Keratinocyte (primary cell): ENCODE data around the gene THSD7B. TPM values are rescaled to one million over a fixed set of nuclear protein-coding genes. Genes with fewer than 3 reads are reported as not detected.

ENCODE experiments used
- DNase-seq: peaks from one replicate; pipeline ENCODE4 v3.0.0-alpha.2; 2011; ENCODE audit warnings: low read depth, missing footprints, low spot score
- FAIRE-seq: peaks from 2 replicates; lab custom pipeline; 2011; peaks lifted over from hg19 to GRCh38; lab: Jason Lieb, UNC
- H2AFZ ChIP-seq: 2 replicates; pipeline ENCODE4 v1.6.0; 2012; ENCODE audit warnings: low read length, control low read depth, inconsistent platforms; ENCODE audit not compliant: control insufficient read depth
- H3K27ac ChIP-seq: 2 replicates; pipeline ENCODE4 v1.5.1; 2011; ENCODE audit warnings: low read length; ENCODE audit not compliant: control insufficient read depth, insufficient read depth
- H3K27me3 ChIP-seq: 3 replicates; pipeline ENCODE4 v1.6.0; 2011; ENCODE audit warnings: low read length; ENCODE audit not compliant: control insufficient read depth, insufficient read depth; ENCODE audit errors: extremely low read depth
- H3K36me3 ChIP-seq, 2 experiments: 2 replicates in 1 of 2; 3 replicates in 1 of 2; pipeline ENCODE4 v1.5.1; 2011; ENCODE audit warnings: low read length in 2 of 2, mild to moderate bottlenecking in 1 of 2; ENCODE audit not compliant: control insufficient read depth in 2 of 2, insufficient read depth in 2 of 2; ENCODE audit errors: extremely low read depth in 1 of 2
- H3K4me1 ChIP-seq: 3 replicates; pipeline ENCODE4 v1.5.1; 2011; ENCODE audit warnings: low read length; ENCODE audit not compliant: control insufficient read depth, insufficient read depth; ENCODE audit errors: extremely low read depth
- H3K4me2 ChIP-seq: 3 replicates; pipeline ENCODE4 v1.6.0; 2011; ENCODE audit warnings: low read depth, low read length; ENCODE audit not compliant: control insufficient read depth, insufficient read depth; ENCODE audit errors: extremely low read depth
- H3K4me3 ChIP-seq, 3 experiments: fragments of 200-600 bp in 1 of 3; sonication (generic) in 1 of 3; 2 replicates in 2 of 3; 3 replicates in 1 of 3; pipeline ENCODE4 v1.5.1; 2011 to 2016; ENCODE audit warnings: low read length in 3 of 3, mild to moderate bottlenecking in 3 of 3, control low read depth in 2 of 3, inconsistent platforms in 1 of 3, low read depth in 1 of 3, mixed read lengths in 1 of 3, mixed run types in 1 of 3, moderate library complexity in 1 of 3; ENCODE audit not compliant: control insufficient read depth in 2 of 3, insufficient read depth in 2 of 3; ENCODE audit errors: extremely low read depth in 1 of 3
- H3K79me2 ChIP-seq: 2 replicates; pipeline ENCODE4 v1.6.0; 2012; ENCODE audit warnings: low read length; ENCODE audit not compliant: control insufficient read depth, insufficient read depth
- H3K9ac ChIP-seq: 3 replicates; pipeline ENCODE4 v1.6.0; 2011; ENCODE audit warnings: low read length; ENCODE audit not compliant: control insufficient read depth, insufficient read depth; ENCODE audit errors: extremely low read depth
- H3K9me1 ChIP-seq: 3 replicates; pipeline ENCODE4 v1.6.0; 2011; ENCODE audit warnings: low read length; ENCODE audit not compliant: control insufficient read depth, insufficient read depth; ENCODE audit errors: extremely low read depth
- H3K9me3 ChIP-seq: 2 replicates; pipeline ENCODE4 v1.5.1; 2012; ENCODE audit warnings: low read depth, low read length; ENCODE audit not compliant: control insufficient read depth
- H4K20me1 ChIP-seq: 3 replicates; pipeline ENCODE4 v1.6.0; 2011; ENCODE audit warnings: low read length; ENCODE audit not compliant: control insufficient read depth, insufficient read depth; ENCODE audit errors: extremely low read depth
- EZH2 ChIP-seq: IDR thresholded peaks from one replicate; pipeline ENCODE4 v1.6.1; 2012; ENCODE audit warnings: inconsistent platforms, mild to moderate bottlenecking, low read length, moderate library complexity
- dilution Hi-C: fragments of 300-500 bp; cut with MboI; formaldehyde crosslinking; loops from one replicate; pipeline ENCODE4 v1.7.0; 2020; ENCODE audit warnings: low sequenced_read_pairs; ENCODE audit not compliant: extremely low pct_ligation_motif_present
- polyA plus RNA-seq, 5 experiments: library from polyadenylated mRNA; depleted of rRNA in 3 of 5; stranded (reverse) in 3 of 5; stranded (forward) in 1 of 5; unstranded in 1 of 5; fragments of >200 nt; gene quantifications; 1 replicate in 1 of 5; 2 replicates in 3 of 5; 3 replicates in 1 of 5; pipeline versions ENCODE4 v1.2.1 to v1.2.3, GENCODE V29; 2011 to 2012; ENCODE audit warnings: missing spikeins in 2 of 5, low read depth in 1 of 5, low replicate concordance in 1 of 5
- TF ChIP-seq, protein P1 (sequence below), 3 experiments: IDR thresholded peaks in 1 of 3; conservative IDR thresholded peaks in 1 of 3; optimal IDR thresholded peaks in 1 of 3; 2 replicates in 2 of 3; 3 replicates in 1 of 3; pipeline versions ENCODE3 to v1.5.1; 2011; ENCODE audit warnings: low read length in 3 of 3, mild to moderate bottlenecking in 3 of 3, moderate library complexity in 2 of 3, control low read depth in 1 of 3, inconsistent platforms in 1 of 3; ENCODE audit not compliant: insufficient read depth in 2 of 3; ENCODE audit errors: extremely low read depth in 1 of 3

Gene THSD7B
- polyA plus RNA-seq, 1 donor (not counting 4 experiments of a cell fraction or from before 2014, with no cell fraction given) = 0.04 TPM

DNA sequence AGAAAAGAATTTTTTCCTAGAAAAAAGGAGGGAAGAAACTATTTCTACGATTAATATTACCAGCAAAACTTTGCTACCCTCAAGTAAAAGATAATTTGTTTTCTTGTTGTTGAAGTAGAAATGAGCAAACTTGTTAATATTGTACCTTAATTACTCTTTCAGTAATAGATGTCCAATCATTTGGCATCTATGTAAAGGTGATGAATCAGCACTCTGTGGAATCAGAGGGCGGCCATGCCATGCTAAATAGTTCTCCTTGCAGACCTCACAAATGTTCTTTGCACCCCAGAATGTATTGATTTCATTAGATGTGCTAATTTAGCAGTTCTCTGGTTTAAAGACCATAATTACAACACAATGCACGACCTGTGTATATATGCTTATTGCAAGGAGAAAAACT, 29.1 kb upstream of the THSD7B start:
- H2AFZ ChIP-seq = no peak overlapping the region
- no peaks in the 10 kb centered on the region for H3K27me3 ChIP-seq
- no peaks in the 10 kb centered on the region for H3K9me3 ChIP-seq
- H3K79me2 ChIP-seq = no peaks in the 10 kb centered on the region
- no peaks in the 10 kb centered on the region for H3K4me1 ChIP-seq
- no peak overlapping the region for H3K4me2 ChIP-seq
- H3K36me3 ChIP-seq = no peaks in the 10 kb centered on the region
- TF ChIP-seq, protein P1, sequence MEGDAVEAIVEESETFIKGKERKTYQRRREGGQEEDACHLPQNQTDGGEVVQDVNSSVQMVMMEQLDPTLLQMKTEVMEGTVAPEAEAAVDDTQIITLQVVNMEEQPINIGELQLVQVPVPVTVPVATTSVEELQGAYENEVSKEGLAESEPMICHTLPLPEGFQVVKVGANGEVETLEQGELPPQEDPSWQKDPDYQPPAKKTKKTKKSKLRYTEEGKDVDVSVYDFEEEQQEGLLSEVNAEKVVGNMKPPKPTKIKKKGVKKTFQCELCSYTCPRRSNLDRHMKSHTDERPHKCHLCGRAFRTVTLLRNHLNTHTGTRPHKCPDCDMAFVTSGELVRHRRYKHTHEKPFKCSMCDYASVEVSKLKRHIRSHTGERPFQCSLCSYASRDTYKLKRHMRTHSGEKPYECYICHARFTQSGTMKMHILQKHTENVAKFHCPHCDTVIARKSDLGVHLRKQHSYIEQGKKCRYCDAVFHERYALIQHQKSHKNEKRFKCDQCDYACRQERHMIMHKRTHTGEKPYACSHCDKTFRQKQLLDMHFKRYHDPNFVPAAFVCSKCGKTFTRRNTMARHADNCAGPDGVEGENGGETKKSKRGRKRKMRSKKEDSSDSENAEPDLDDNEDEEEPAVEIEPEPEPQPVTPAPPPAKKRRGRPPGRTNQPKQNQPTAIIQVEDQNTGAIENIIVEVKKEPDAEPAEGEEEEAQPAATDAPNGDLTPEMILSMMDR (optimal IDR thresholded peaks at IDR 0.05 in 1 of 3, IDR thresholded peaks at IDR 0.05 in 1 of 3, conservative IDR thresholded peaks at IDR 0.05 in 1 of 3; ENCODE audit: extremely low read depth in 1 of 3, insufficient read depth in 2 of 3, low read length in 3 of 3) = no peak
- no peak for TF ChIP-seq EZH2
- H3K9me1 ChIP-seq = no peaks in the 10 kb centered on the region
- H4K20me1 ChIP-seq = no peaks in the 10 kb centered on the region
- no peak overlapping the region for H3K9ac ChIP-seq
- DNase-seq (no peak), FAIRE-seq (no peak)
- no peak overlapping the region for H3K27ac ChIP-seq
- dilution Hi-C loops = no loop called here
- no peak overlapping the region for H3K4me3 ChIP-seq

DNA sequence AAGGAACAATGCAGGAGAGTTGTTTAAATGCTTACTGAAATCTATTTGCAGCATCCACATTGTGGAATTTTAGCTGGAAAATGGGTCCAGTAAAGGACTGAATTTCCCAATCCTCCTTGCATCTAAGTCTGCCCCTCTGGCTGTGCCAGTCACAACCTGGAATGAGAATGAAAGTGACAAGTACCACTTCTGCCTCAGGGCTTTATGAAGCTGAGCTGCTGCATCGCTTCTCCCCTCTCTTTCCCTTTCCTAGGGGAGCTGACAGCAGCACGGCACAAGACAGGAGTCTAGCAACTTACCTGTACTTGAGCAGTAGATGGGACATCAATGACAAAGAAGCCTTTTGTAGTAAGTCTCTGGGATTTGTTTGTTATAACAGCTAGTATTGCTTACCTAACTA, 27.3 kb upstream of the THSD7B start:
- DNase-seq (no peak), FAIRE-seq (no peak)
- no peaks in the 10 kb centered on the region for H3K9me3 ChIP-seq
- no peak overlapping the region for H3K4me3 ChIP-seq
- H3K79me2 ChIP-seq = no peaks in the 10 kb centered on the region
- H3K27ac ChIP-seq = no peak overlapping the region
- no peaks in the 10 kb centered on the region for H4K20me1 ChIP-seq
- no peaks in the 10 kb centered on the region for H3K27me3 ChIP-seq
- no peaks in the 10 kb centered on the region for H3K9me1 ChIP-seq
- no peak overlapping the region for H3K4me2 ChIP-seq
- no peaks in the 10 kb centered on the region for H3K36me3 ChIP-seq
- dilution Hi-C loops = no loop called here
- H3K9ac ChIP-seq = no peak overlapping the region
- TF ChIP-seq EZH2 = no peak
- TF ChIP-seq, protein P1 (optimal IDR thresholded peaks at IDR 0.05 in 1 of 3, IDR thresholded peaks at IDR 0.05 in 1 of 3, conservative IDR thresholded peaks at IDR 0.05 in 1 of 3; ENCODE audit: extremely low read depth in 1 of 3, insufficient read depth in 2 of 3, low read length in 3 of 3) = no peak
- H3K4me1 ChIP-seq = no peaks in the 10 kb centered on the region
- no peak overlapping the region for H2AFZ ChIP-seq
